ENCODE data around the gene RGL3. TPM values are rescaled to one million over a fixed set of nuclear protein-coding genes. Genes with fewer than 3 reads are reported as not detected.
"Not testable (repeated sequence)": the region's sequence is repeated elsewhere in the genome, so short reads cannot be mapped to it uniquely, and the experiment has no call there.

RGL3 gene
- total RNA-seq, 2 experiments from 2014 or later: not detected

DNA sequence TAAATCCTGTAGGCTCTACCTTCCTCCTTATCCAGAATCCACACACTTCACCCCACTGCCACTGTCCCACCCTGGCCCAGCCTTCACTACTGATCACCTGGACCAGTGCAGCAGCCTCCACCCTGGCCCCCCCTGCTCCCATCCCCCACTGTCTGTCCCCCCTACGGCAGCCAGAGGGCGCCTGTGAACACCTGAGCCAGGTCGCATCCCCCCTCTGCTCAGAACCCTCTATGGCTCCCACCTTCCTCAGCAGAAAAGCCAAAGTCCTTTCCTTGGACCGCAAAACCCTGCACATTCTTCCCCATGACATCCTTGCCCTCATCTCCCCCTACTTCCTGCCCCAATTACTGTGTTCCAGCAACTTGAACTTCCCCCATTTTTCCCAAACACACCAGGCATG is 41.1 kb upstream of the RGL3 start:
- Mint-ChIP-seq H3K27ac (no peak overlapping the region), H3K4me3 (no peak overlapping the region), H3K36me3 (ENCODE audit: low read depth) (no peaks in the 10 kb centered on the region), H3K9me3 (no peaks in the 10 kb centered on the region), H3K27me3 (peaks cover 23% of the 10 kb centered on the region), H3K4me1 (ENCODE audit: low read depth) (no peaks in the 10 kb centered on the region)
- CTCF ChIA-PET: no interaction called here
- Histone ChIP-seq H3K27me3 (ENCODE audit: control insufficient read depth in 1 of 2, insufficient read depth in 2 of 2, low read length in 2 of 2) (no peaks in the 10 kb centered on the region), H3K9me3 (ENCODE audit: control insufficient read depth in 1 of 2, insufficient read depth in 1 of 2, low read length in 2 of 2) (no peaks in the 10 kb centered on the region), H3K36me3 (ENCODE audit: insufficient read depth, low read length) (no peaks in the 10 kb centered on the region), H3K27ac (ENCODE audit: low read depth in 1 of 2, low read length in 2 of 2) (no peak overlapping the region), H3K4me1 (ENCODE audit: insufficient read depth, low read length) (no peaks in the 10 kb centered on the region), H3K4me3 (ENCODE audit: low read length) (no peak overlapping the region)
- peak in 1 of 14 experiments; percentile 38 for DNase-seq
- TF ChIP-seq, protein P1, sequence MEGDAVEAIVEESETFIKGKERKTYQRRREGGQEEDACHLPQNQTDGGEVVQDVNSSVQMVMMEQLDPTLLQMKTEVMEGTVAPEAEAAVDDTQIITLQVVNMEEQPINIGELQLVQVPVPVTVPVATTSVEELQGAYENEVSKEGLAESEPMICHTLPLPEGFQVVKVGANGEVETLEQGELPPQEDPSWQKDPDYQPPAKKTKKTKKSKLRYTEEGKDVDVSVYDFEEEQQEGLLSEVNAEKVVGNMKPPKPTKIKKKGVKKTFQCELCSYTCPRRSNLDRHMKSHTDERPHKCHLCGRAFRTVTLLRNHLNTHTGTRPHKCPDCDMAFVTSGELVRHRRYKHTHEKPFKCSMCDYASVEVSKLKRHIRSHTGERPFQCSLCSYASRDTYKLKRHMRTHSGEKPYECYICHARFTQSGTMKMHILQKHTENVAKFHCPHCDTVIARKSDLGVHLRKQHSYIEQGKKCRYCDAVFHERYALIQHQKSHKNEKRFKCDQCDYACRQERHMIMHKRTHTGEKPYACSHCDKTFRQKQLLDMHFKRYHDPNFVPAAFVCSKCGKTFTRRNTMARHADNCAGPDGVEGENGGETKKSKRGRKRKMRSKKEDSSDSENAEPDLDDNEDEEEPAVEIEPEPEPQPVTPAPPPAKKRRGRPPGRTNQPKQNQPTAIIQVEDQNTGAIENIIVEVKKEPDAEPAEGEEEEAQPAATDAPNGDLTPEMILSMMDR (IDR thresholded peaks at IDR 0.05): no peak
- intact Hi-C loops (cut with DNase I, micrococcal nuclease): no loop called here
- POLR2A ChIA-PET: no interaction called here
- ATAC-seq (ENCODE audit: poor library complexity): no peak

DNA sequence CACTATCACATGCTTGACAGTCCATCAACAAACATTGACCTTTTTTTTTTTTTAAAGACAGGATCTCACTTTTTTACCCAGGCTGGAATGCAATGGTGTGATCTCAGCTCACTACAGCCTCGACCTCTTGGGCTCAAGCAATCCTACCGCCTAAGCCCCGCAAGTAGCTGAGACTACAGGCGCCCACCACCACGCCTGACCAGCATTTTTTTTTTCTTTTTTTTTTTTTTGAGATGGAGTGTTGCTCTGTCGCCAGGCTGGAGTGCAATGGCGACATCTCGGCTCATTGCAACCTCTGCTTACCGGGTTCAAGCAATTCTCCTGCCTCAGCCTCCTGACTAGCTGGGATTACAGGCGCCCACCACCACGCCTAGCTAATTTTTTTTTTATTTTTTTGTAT is 39.8 kb upstream of the RGL3 start:
- H3K27me3 Mint-ChIP-seq: peaks cover 23% of the 10 kb centered on the region
- H3K4me1 Mint-ChIP-seq (ENCODE audit: low read depth); H3K27ac Mint-ChIP-seq; POLR2A ChIA-PET; ATAC-seq (ENCODE audit: poor library complexity); CTCF ChIA-PET; H3K4me1 ChIP-seq (ENCODE audit: insufficient read depth, low read length); H3K9me3 Mint-ChIP-seq; H3K27ac ChIP-seq (ENCODE audit: low read depth in 1 of 2, low read length in 2 of 2); H3K4me3 ChIP-seq (ENCODE audit: low read length); H3K36me3 ChIP-seq (ENCODE audit: insufficient read depth, low read length); H3K9me3 ChIP-seq (ENCODE audit: control insufficient read depth in 1 of 2, insufficient read depth in 1 of 2, low read length in 2 of 2); intact Hi-C loops (cut with DNase I, micrococcal nuclease); H3K4me3 Mint-ChIP-seq; H3K36me3 Mint-ChIP-seq (ENCODE audit: low read depth); DNase-seq; H3K27me3 ChIP-seq (ENCODE audit: control insufficient read depth in 1 of 2, insufficient read depth in 2 of 2, low read length in 2 of 2): not testable (repeated sequence)

DNA sequence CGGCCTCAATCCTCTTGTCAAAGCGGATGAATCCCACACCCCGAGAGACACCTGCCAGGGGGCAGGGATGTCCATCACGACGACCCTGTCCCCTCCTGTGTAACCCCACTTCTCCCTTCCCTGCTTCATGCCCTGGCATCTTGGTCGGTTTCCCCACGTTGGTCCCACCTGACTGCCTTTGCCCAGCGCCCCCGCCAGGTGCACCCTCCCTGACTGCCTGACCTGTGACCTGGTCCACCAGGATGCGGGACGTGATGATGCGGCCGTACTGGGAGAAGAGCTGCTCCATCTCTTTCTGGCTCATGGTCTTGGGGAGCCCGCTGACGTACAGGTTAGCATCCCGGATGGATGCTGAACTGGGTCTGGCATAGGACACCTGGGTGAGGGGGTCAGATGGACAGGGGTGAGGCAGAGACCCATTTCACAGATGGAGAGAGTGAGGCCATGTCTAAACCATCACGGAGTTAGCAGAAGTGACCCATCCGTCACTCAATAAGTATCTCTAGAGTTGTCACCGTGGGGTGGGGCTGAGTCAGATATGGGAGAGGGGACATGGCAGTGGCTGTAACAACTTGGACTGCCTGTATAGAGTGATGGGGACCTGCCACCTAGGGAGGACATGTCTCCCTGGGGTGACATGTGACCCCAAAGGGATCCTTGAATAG is 39.3 kb upstream of the RGL3 start:
- H3K4me1 ChIP-seq (ENCODE audit: insufficient read depth, low read length): no peaks in the 10 kb centered on the region
- Mint-ChIP-seq H3K9me3 (no peaks in the 10 kb centered on the region), H3K27me3 (peaks cover 23% of the 10 kb centered on the region), H3K36me3 (ENCODE audit: low read depth) (no peaks in the 10 kb centered on the region), H3K4me1 (ENCODE audit: low read depth) (no peaks in the 10 kb centered on the region), H3K27ac (no peak overlapping the region), H3K4me3 (no peak overlapping the region)
- H3K27me3 ChIP-seq (ENCODE audit: control insufficient read depth in 1 of 2, insufficient read depth in 2 of 2, low read length in 2 of 2): no peaks in the 10 kb centered on the region
- no peaks in the 10 kb centered on the region for H3K9me3 ChIP-seq (ENCODE audit: control insufficient read depth in 1 of 2, insufficient read depth in 1 of 2, low read length in 2 of 2)
- ATAC-seq (ENCODE audit: poor library complexity) (no peak), DNase-seq (no peak)
- intact Hi-C loops (cut with DNase I, micrococcal nuclease): no loop called here
- TF ChIP-seq, protein P1 (IDR thresholded peaks at IDR 0.05): no peak
- no peaks in the 10 kb centered on the region for H3K36me3 ChIP-seq (ENCODE audit: insufficient read depth, low read length)
- no peak overlapping the region for H3K4me3 ChIP-seq (ENCODE audit: low read length)
- H3K27ac ChIP-seq (ENCODE audit: low read depth in 1 of 2, low read length in 2 of 2): no peak overlapping the region
- POLR2A ChIA-PET: no interaction called here
- CTCF ChIA-PET: no interaction called here

DNA sequence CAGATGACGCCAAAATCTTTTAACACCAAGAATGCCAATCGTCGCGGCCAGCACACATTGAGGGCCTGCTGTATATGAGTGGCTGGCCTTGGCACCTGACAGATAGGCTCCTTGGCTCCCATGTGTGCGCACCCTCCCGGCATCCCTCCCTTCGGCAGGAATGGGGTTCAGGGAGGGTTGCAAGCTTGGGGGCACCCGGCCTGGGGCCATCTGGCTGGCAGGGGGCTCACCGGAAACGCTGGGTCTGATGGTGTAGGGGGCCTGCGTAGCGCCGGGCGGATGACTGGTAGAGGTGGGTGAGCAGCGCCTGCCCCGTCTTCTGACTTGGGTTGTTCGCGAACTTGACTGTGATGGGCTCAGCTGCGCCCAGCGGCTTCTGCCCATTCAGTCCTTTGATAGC is 38.7 kb upstream of the RGL3 start:
- no peak overlapping the region for H3K27ac Mint-ChIP-seq
- H3K36me3 ChIP-seq (ENCODE audit: insufficient read depth, low read length): no peaks in the 10 kb centered on the region
- ATAC-seq (ENCODE audit: poor library complexity): no peak
- no peaks in the 10 kb centered on the region for H3K9me3 ChIP-seq (ENCODE audit: control insufficient read depth in 1 of 2, insufficient read depth in 1 of 2, low read length in 2 of 2)
- no peaks in the 10 kb centered on the region for H3K9me3 Mint-ChIP-seq
- H3K4me3 ChIP-seq (ENCODE audit: low read length): no peak overlapping the region
- H3K4me3 Mint-ChIP-seq: no peak overlapping the region
- intact Hi-C loops (cut with DNase I, micrococcal nuclease): no loop called here
- H3K27me3 Mint-ChIP-seq: peaks cover 23% of the 10 kb centered on the region
- no peaks in the 10 kb centered on the region for H3K27me3 ChIP-seq (ENCODE audit: control insufficient read depth in 1 of 2, insufficient read depth in 2 of 2, low read length in 2 of 2)
- ChIA-PET CTCF (no interaction called here), POLR2A (no interaction called here)
- H3K4me1 ChIP-seq (ENCODE audit: insufficient read depth, low read length): no peaks in the 10 kb centered on the region
- DNase-seq: no peak
- no peak overlapping the region for H3K27ac ChIP-seq (ENCODE audit: low read depth in 1 of 2, low read length in 2 of 2)
- no peaks in the 10 kb centered on the region for H3K4me1 Mint-ChIP-seq (ENCODE audit: low read depth)
- H3K36me3 Mint-ChIP-seq (ENCODE audit: low read depth): no peaks in the 10 kb centered on the region
- TF ChIP-seq, protein P1 (IDR thresholded peaks at IDR 0.05): no peak
